ENCODE data around the gene CYFIP1. TPM values are rescaled to one million over a fixed set of nuclear protein-coding genes. Genes with fewer than 3 reads are reported as not detected.
A peak's percentile ranks its signal among the peaks of the same experiment; 100 is the strongest.

The CYFIP1 gene
- total and polyA plus RNA-seq, 2 of the 13 experiments (the other 11 are each of a cell fraction or from before 2014, with no cell fraction given) = 38.1 to 58.3 TPM

GRCh38 chr15:22855791-22856190, 124.4 kb downstream of the CYFIP1 start:
- Histone ChIP-seq H3K4me3 (replicated peaks in 1 of 3; ENCODE audit: insufficient read depth in 1 of 3, low read depth in 2 of 3, low read length in 3 of 3) (no peak overlapping the region), H4K20me1 (ENCODE audit: insufficient read depth, low read length) (no peaks in the 10 kb centered on the region), H3K9ac (ENCODE audit: insufficient read depth, low read depth, low read length) (no peak overlapping the region), H3K36me3 (replicated peaks in 1 of 2; ENCODE audit: control insufficient read depth in 1 of 2, insufficient read depth in 2 of 2, low read length in 2 of 2) (peaks cover 7 to 56% of the 10 kb centered on the region in 2 experiments), H3K27ac (ENCODE audit: extremely low read length, insufficient read depth, low read length) (no peak overlapping the region), H3K4me1 (ENCODE audit: insufficient read depth, low read length) (no peaks in the 10 kb centered on the region), H3K27me3 (ENCODE audit: control insufficient read depth in 1 of 2, insufficient read depth in 2 of 2, low read length in 2 of 2) (no peaks in the 10 kb centered on the region), H3K9me3 (ENCODE audit: low read length) (no peaks in the 10 kb centered on the region), H2AFZ (ENCODE audit: low read length) (no peak overlapping the region), H3K4me2 (ENCODE audit: low read depth, low read length) (no peak overlapping the region), H3K79me2 (ENCODE audit: insufficient read depth, low read length) (no peaks in the 10 kb centered on the region)
- FAIRE-seq = no peak
- no peak for TF ChIP-seq TFE3 (CRISPR knock-in tag; IDR thresholded peaks at IDR 0.05)
- TF ChIP-seq RBM22 (optimal IDR thresholded peaks at IDR 0.05; ENCODE audit: low read length) = peak; percentile 34
- DNase-seq (ENCODE audit: low spot score) = no peak
- WGBS (ENCODE audit: low lambda C conversion rate) = 92% methylated on average over 4 of the region's 4 CpGs
- in situ Hi-C loops (cut with HindIII; ENCODE audit: extremely low pct_ligation_motif_present, low pct_unique_long_range_greater_than_20kb) = no loop called here
- intact Hi-C loops (cut with micrococcal nuclease; ENCODE audit: unreplicated experiment) = no loop called here
- BruUV-seq (replicated peaks) = no TSS peak
- POLR2A ChIA-PET = no interaction called here
- no peak for ATAC-seq
- CTCF ChIA-PET (ENCODE audit: low intra/inter-chr PET ratio, low total read pairs) = no interaction called here

GRCh38 chr15:22851513-22851912, 128.7 kb downstream of the CYFIP1 start:
- Histone ChIP-seq H3K4me1 (ENCODE audit: insufficient read depth, low read length) (no peaks in the 10 kb centered on the region), H3K4me2 (ENCODE audit: low read depth, low read length) (no peak overlapping the region), H3K27me3 (ENCODE audit: control insufficient read depth in 1 of 2, insufficient read depth in 2 of 2, low read length in 2 of 2) (no peaks in the 10 kb centered on the region), H2AFZ (ENCODE audit: low read length) (no peak overlapping the region), H3K36me3 (replicated peaks in 1 of 2; ENCODE audit: control insufficient read depth in 1 of 2, insufficient read depth in 2 of 2, low read length in 2 of 2) (peaks cover 7 to 50% of the 10 kb centered on the region in 2 experiments), H3K27ac (ENCODE audit: extremely low read length, insufficient read depth, low read length) (no peak overlapping the region), H4K20me1 (ENCODE audit: insufficient read depth, low read length) (no peaks in the 10 kb centered on the region), H3K4me3 (replicated peaks in 1 of 3; ENCODE audit: insufficient read depth in 1 of 3, low read depth in 2 of 3, low read length in 3 of 3) (no peak overlapping the region), H3K9me3 (ENCODE audit: low read length) (no peaks in the 10 kb centered on the region), H3K79me2 (ENCODE audit: insufficient read depth, low read length) (peaks cover 23% of the 10 kb centered on the region), H3K9ac (ENCODE audit: insufficient read depth, low read depth, low read length) (no peak overlapping the region)
- ChIA-PET CTCF (ENCODE audit: low intra/inter-chr PET ratio, low total read pairs) (no interaction called here), POLR2A (no interaction called here)
- in situ Hi-C loops (cut with HindIII; ENCODE audit: extremely low pct_ligation_motif_present, low pct_unique_long_range_greater_than_20kb) = no loop called here
- ATAC-seq (no peak), DNase-seq (ENCODE audit: low spot score) (no peak), FAIRE-seq (no peak)
- WGBS (ENCODE audit: low lambda C conversion rate) = 78% methylated on average over 4 of the region's 4 CpGs
- no TSS peak for BruUV-seq (replicated peaks)
- intact Hi-C loops (cut with micrococcal nuclease; ENCODE audit: unreplicated experiment) = no loop called here
- no peak for TF ChIP-seq BRD4 (CRISPR knock-in tag; IDR thresholded peaks at IDR 0.05)
- no peak for TF ChIP-seq HOXA5 (CRISPR knock-in tag; IDR thresholded peaks at IDR 0.05)
- TF ChIP-seq ZNF484 (CRISPR knock-in tag; IDR thresholded peaks at IDR 0.05; ENCODE audit: borderline replicate concordance, low read depth) = no peak
- no peak for TF ChIP-seq ZSCAN12 (CRISPR knock-in tag; IDR thresholded peaks at IDR 0.05)
- TF ChIP-seq ATRX (CRISPR knock-in tag; IDR thresholded peaks at IDR 0.05; ENCODE audit: borderline replicate concordance) = no peak
- TF ChIP-seq AGO2 (optimal IDR thresholded peaks at IDR 0.05; ENCODE audit: low read depth, low read length) = no peak
- no peak for TF ChIP-seq ZNF768 (CRISPR knock-in tag; IDR thresholded peaks at IDR 0.05)
- TF ChIP-seq ZNF513 (CRISPR knock-in tag; conservative IDR thresholded peaks at IDR 0.05) = no peak
- no peak for TF ChIP-seq ZNF567 (CRISPR knock-in tag; IDR thresholded peaks at IDR 0.05; ENCODE audit: borderline replicate concordance)
- no peak for TF ChIP-seq SRF (IDR thresholded peaks at IDR 0.05; ENCODE audit: low read depth, low read length)
- no peak for TF ChIP-seq MAFK (conservative IDR thresholded peaks at IDR 0.05 in 1 of 2, IDR thresholded peaks at IDR 0.05 in 1 of 2; ENCODE audit: low read length in 2 of 2)
- TF ChIP-seq ZNF432 (CRISPR knock-in tag; IDR thresholded peaks at IDR 0.05; ENCODE audit: borderline replicate concordance) = no peak
- TF ChIP-seq MYPOP (CRISPR knock-in tag; IDR thresholded peaks at IDR 0.05) = no peak
- no peak for TF ChIP-seq ZNF724P (CRISPR knock-in tag; IDR thresholded peaks at IDR 0.05; ENCODE audit: borderline replicate concordance)
